AG08395 (cell line): ENCODE measurements around the gene TNFRSF1B.

Experiments used
- DNase-seq: peaks from one replicate; pipeline ENCODE4 v3.0.0; 2012; ENCODE audit warnings: mixed read lengths, low spot score

TNFRSF1B gene

DNA sequence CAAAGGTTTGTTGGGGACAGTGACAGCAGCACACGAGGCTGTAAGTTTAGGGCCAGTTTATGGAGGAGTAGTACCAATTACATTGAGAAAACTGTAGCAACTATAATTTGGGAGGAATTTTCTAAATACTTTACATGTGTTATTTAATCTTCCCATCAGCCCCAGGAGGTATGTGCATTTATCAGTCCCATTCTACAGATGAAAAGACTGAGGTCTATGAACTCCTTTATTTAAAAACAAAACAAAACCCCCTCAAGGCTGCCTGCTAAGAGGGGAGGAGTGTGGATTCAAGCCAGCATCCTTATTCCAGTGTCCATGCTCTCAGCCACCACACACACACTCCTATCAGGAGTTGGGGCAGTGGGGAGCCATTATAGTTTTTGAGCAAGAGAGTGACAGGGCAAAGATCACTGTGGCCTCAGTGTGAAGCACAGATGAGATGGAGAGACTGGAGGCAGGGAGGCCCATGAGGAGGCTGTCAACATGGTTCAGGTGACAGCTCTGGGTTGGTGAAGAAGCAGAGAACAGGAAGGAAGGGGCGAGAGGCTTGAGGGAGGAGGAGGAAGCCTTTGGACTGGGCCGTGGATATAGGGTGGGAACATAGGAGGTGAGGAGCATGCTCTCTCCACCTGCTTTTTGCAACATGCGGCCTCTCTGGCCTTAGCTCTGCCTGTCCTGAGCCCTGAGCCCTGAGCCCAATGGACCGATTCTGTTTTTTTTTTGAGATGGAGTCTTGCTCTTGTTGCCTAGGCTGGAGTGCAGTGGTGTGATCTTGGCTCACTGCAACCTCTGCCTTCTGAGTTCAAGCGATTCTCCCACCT lies 9.7 kb downstream of the TNFRSF1B start:
- DNase-seq = no peak

- no peak for DNase-seq
Observed at GRCh38 chr1:12177156-12177998, 10.6 kb downstream of the TNFRSF1B start.

DNA sequence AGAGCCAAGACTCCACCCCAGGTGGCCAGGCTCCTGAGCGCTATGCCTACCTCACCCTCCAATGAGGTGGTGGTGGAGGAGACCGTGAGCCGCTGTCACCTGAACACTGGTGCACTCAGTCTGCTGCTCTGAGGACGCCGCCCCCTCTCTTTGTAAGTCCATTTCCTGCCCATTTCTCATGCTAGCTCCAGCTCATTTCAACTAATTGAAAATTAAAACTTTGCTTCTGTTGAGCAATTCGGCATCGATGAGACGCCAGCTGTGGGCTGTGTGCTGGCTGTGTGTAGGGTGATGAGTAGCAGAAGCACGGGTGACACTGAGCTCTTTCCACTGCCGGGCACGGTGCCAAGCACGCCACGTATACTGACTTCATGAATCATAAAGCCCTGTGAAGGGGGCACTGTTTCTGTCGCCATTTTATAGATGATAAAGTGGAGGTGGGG lies 11.2 kb downstream of the TNFRSF1B start:
- peak; percentile 84 for DNase-seq

DNA sequence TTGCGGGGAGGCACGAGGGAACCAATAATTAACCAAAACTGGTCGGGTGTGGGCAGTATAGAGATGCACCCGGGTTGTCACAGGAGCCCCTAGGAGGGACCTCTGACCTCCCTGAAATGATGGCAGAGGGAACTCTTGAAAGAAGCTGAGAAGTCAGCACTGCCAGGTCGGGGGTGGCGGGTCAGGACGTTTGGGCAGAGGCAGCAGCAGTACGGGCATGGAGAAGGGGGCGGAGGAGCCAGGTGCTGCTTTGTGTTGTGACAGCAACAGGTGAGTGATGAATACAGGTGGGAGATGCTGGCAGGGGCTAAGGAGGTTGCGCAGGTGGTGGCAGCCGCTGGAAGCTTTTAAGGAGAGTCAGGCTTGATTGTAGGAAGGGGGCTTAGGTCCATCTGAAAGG lies 11.7 kb downstream of the TNFRSF1B start:
- DNase-seq = no peak

- DNase-seq = peak; percentile 91
Observed at GRCh38 chr1:12179111-12179519, 12.3 kb downstream of the TNFRSF1B start.

DNA sequence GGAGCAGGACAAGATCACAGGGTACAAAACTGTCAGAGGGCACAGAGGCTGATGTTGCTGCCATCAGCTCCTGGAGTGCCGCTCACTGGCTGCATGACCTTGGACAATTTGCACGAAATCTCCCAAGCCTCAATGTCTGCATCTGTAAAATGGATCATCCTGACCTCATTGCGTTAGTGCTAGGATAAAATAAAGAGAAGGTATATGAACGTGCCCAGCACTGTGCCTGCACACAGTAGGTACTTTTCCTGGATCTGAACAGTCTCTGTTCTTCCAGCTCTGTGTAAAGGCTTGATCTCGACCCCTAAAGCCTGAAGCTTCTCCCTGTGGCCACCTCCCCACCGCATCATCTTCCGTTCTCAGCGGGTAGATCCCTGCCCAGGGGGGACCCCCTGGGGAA lies 12.9 kb downstream of the TNFRSF1B start:
- no peak for DNase-seq

DNA sequence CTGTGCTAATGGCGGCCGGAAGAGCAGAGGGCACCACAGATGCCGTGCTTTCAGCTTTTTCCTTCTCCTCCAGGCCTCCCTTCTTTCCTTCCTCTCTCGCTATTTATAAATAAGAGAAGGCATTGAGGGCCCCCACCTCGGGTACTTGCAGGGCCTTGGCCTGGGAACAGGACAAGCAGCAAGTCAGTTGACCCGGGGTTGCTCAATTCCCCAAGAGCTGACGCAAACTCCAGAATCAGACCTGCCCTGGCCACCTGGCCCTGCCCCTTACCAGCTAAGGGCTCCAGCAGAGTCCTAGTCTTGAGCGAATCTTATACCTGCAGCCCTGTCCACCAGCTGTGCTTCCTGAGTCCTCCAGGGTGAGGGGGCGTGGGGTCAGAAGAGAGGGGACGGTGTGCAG lies 13.5 kb downstream of the TNFRSF1B start:
- no peak for DNase-seq

DNA sequence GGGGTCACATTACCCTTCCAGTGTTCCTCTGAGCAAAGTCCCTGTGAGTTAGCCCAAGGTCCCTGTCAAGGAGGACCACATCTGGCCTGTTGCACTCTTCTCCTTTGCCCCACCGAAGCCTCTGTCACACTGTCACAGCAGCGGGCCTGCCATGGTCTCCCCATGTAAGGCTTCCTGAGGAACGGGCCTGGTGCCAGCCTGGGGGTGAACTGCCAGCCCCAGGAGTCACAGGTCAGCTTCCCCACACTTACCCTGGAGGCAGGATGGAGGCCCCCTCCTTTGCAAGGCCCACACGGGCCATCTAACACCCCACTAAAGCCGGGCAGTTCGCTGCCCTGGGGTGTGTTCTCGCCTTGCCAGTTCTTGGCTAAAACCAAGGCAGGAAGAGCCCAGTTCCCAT lies 14.1 kb downstream of the TNFRSF1B start:
- DNase-seq = no peak

GRCh38 chr1:12181568-12181967 lies 14.8 kb downstream of the TNFRSF1B start:
- DNase-seq = no peak

- no peak for DNase-seq
Observed at GRCh38 chr1:12182410-12182984, 15.7 kb downstream of the TNFRSF1B start.

DNA sequence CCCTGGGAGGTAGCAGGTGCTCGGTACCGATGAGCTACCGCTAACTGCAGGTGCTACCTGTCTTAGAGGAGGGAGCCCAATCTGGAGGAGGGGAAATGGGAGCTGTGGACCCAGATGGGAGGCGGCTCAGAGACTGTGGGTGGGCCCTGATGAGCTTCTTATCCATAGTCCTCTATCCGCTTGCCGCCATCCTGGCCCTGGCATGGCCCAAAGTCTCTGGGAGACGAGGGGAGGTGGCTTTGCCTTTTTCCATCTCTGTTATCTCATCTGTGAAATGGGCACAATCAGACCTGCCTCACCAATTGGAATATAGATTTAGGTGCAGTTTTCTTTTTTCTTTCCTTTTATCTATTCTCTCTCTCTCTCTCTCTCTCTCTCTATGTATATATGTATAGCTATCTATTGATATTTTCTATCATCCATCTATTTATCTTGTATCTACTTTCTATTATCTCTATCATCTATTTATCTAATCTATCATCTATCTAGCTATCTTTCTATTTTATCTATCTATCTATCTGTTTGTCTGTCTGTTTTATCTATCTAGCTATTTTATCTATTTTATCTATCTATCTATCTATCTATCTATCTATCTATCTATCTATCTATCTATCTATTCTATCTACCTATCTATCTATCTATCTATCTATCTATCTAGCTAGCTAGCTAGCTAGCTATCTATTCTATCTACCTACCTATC lies 16.5 kb downstream of the TNFRSF1B start:
- DNase-seq = no peak

DNA sequence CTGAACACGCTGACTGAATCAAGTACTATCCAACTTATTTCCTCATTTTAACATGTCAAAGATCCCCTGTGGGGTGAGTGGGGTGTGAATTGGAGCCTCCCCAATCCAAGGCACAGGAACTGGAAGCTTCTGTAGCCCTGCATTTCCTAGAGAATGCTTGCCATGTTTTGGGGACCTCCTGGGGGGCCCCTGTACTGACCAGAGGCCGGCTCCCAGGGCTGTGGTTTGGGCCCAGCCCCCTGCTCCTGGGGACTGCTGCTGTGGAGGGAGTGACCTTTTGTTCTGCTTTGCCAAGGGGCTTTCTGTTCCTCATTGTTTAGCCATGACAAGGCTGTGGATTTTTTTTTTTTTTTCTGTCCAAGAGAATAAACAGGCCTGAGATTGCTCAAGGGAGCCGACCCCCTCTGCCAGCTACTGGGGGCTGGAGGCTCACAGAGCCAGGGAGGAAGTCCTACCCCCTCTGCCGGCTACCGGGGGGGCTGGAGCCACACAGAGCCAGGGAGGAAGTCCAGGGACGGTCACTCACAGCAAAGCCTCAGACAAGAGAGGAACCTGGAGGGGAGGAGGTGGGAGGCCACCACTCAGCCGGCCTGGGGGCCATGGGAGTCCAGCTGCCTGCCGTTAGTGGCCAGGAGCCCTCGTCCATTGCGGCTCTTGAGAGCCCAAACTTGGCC lies 17.4 kb downstream of the TNFRSF1B start:
- peak; percentile 81 for DNase-seq

DNA sequence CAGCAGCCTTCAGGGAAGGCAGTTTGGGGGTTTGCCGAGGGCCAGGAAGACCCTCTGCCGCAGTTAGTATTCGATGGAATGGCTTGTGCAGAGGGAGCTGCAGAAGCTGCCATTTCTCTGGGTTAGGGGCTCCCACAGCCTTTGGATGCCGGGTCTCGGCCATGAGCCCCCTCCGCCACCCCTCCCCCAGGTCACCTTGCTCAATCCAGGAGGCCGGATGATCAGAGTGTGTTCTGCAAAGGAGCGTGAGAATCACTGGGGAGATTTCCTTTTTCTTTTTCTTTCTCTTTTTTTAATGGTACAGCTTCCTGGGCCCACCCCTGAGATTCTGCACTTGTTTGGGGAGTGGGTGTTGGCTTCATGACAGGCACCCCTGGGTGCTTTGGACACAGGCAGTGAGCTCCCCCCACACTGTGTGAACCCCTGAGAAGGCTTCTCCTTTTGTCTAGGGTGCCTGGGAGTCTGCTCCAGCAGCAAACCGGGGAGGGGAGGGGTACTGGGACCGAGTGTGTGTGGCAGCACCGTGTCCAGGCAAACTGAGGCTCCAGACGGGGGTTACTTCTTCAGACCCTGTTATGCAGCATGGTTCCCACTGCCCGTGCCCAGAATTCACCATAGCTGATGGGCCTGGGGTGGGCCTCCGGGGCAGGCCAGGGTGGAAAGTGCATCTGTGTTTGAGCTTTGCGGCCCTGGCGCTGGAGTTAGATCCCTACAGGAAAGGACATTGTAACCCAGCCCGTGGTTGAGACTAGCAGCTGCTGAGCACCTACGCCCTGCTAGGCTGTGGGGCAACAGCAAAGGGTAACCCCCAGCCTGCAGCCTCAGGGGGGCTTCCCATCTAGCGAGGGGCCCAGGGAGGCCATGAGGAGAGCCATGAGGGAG lies 18.5 kb downstream of the TNFRSF1B start:
- DNase-seq = no peak

GRCh38 chr1:12185918-12186678 lies 19.3 kb downstream of the TNFRSF1B start:
- no peak for DNase-seq

DNA sequence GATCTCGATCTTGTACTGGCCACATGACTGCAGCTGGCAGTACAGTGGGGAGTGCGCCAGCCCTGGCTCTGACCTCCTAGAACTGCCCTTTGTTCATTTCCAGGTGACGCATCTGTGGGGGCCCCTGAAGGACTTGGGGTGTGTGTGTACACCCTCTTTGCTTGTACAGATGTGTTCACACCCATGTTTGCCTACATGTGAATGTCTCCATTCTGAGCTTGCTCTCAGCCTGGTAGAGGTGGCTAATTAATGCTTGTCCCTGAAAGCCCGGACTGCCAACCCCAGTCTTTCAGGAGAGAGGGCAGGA lies 19.8 kb downstream of the TNFRSF1B start:
- DNase-seq = no peak

DNA sequence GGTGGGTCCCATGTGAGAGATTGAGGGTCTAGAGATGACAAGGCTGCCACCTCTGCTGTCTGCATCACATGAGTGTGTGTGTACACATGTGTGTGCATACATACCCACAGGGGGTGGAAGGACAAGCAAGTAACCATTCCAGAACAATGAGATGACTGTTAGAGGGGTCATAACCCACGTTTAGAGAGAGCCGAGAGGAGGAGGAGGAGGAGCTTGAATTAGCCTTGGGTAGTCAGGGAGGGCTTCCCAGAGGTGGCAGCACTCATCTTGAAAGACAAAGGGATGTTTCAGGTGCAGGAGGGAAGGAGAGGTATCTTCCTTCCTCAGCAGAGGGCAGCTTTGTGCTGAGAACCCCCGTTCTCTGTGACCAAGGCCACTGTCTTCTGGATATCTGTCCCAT lies 21.3 kb downstream of the TNFRSF1B start:
- DNase-seq = no peak

DNA sequence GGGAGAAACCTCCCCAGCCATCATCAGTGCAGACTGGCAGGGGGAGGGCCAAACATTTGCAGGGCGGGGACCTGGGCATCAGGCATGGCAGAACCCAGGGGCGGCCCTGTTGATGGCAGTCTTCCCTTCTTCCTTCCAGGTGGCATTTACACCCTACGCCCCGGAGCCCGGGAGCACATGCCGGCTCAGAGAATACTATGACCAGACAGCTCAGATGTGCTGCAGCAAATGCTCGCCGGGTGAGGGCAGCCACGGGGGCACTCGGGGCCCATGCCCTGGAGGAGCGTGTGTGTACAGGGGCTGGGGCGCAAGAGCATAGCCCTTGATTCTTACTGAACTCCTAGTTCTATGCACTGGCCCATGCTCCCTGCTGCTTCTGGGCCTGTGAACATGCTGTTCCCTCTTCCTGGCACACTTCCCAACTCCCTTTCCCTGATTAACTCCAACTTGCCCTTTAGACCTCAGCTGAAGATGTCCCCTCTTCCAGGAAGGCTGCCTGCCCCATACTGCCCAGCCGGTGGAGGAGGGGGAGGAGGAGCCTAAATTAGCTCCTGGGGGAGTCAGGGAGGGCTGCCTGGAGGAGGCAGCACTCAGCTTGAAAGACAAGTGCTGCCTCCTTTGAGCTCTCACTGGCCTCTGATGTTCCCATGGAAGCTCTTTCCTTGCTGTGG lies 22.0 kb downstream of the TNFRSF1B start:
- DNase-seq = no peak

DNA sequence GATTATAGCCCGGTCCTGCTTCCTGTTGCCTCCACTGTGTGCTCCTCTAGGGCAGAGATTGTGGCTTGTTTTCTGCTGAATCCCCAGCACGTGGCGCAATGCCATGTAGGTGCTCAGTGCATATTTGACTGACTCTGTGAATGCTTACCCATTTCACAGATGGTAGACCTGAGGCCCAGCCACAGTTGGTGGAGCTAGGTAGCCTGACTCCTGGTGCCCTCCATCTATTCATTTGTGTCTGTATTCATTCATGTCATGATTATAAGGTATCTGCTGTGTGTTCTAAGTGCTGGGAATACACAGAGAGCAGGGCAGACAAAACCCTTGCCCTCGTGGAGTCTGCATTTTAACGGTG lies 22.5 kb downstream of the TNFRSF1B start:
- no peak for DNase-seq

DNA sequence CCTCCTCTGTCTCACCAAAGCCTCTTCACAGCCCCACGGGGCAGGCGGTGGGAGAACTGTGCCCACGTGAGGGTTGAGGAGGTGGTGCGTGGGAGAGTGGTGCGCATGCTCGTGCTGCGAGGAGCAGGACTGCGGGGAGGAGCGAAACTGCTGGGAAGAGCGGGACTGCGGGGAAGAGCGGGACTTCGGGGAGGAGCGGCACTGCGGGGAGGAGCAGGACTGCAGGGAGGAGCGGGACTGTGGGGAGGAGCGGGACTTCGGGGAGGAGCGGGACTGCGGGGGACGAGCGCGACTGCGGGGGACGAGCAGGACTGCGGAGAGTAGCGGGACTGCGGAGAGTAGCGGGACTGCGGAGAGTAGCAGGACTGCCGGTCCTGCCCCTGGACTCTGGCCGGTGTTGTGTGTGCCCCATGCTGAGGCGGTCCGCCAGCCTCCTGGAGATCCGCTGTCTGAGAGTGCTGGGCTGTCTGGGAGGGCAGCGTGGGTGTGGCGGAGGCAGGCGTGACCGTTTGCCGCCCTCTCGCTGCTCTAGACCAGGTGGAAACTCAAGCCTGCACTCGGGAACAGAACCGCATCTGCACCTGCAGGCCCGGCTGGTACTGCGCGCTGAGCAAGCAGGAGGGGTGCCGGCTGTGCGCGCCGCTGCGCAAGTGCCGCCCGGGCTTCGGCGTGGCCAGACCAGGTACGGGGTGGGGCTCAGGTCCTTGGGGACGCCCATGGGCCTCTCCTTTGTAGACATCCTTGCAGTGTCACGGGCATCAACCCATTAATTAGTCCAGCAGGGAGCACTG lies 24.6 kb downstream of the TNFRSF1B start:
- DNase-seq = no peak
